Kidney (tissue), 14 donors: ENCODE results near the gene PSMA5. TPM values are rescaled to one million over a fixed set of nuclear protein-coding genes. Genes with fewer than 3 reads are reported as not detected.

Experiments used
- DNase-seq, 5 donors: peaks; one replicate each; pipeline ENCODE4 v3.0.0-alpha.2; 2013 to 2020
- FAIRE-seq: peaks from 2 replicates; lab custom pipeline; 2012; peaks lifted over from hg19 to GRCh38; lab: Jason Lieb, UNC
- H3K27ac ChIP-seq, 2 donors: one replicate each; pipeline ENCODE4 v1.7.0; 2013; ENCODE audit warnings: low read depth in 2 of 2, low read length in 2 of 2, inconsistent platforms in 1 of 2
- H3K27me3 ChIP-seq: one replicate; pipeline ENCODE4 v1.7.1; 2013; ENCODE audit warnings: low read length, inconsistent platforms; ENCODE audit not compliant: control insufficient read depth, insufficient read depth
- H3K36me3 ChIP-seq, 3 donors: one replicate each; pipeline versions ENCODE4 v1.7.0 to v1.7.1; 2013; ENCODE audit warnings: low read length in 3 of 3, control low read depth in 1 of 3, inconsistent platforms in 1 of 3; ENCODE audit not compliant: insufficient read depth in 3 of 3, control insufficient read depth in 2 of 3
- H3K4me1 ChIP-seq, 3 donors: one replicate each; pipeline versions ENCODE4 v1.7.0 to v1.7.1; 2013; ENCODE audit warnings: low read length in 3 of 3, inconsistent platforms in 1 of 3, low read depth in 1 of 3; ENCODE audit not compliant: control insufficient read depth in 2 of 3, insufficient read depth in 2 of 3
- H3K4me3 ChIP-seq, 3 donors: one replicate each; pipeline versions ENCODE4 v1.7.0 to v1.8.1; 2013; ENCODE audit warnings: low read length in 3 of 3, control low read depth in 1 of 3, inconsistent platforms in 1 of 3
- H3K9ac ChIP-seq, 3 donors: one replicate each; pipeline versions ENCODE4 v1.7.0 to v1.7.1; 2013; ENCODE audit warnings: low read length in 3 of 3, control low read depth in 1 of 3, inconsistent platforms in 1 of 3
- H3K9me3 ChIP-seq, 3 donors: one replicate each; pipeline versions ENCODE4 v1.7.0 to v1.7.1; 2013; ENCODE audit warnings: low read length in 3 of 3, control low read depth in 1 of 3, inconsistent platforms in 1 of 3; ENCODE audit not compliant: control insufficient read depth in 2 of 3, insufficient read depth in 1 of 3
- intact Hi-C: fragments of 100-400 bp; cut with DNase I; formaldehyde crosslinking; loops from one replicate; pipeline ENCODE4 v1.11.1; 2022
- polyA plus RNA-seq: library from polyadenylated mRNA; stranded (reverse); fragments of 350-450 nt; fragmentation: Illumina TruSeq; extraction: RNeasy Lipid Tissue Mini Kit (QIAGEN cat#74804); gene quantifications from one replicate; pipeline ENCODE4 v1.2.3, GENCODE V29; 2014; ENCODE audit warnings: low read depth, low replicate concordance; ENCODE audit not compliant: insufficient read depth
- total RNA-seq: library from RNA; stranded (reverse); fragmentation: NEBNext Ultra II Directional; extraction: Animal tissue kit (Norgen Biotek cat#: 25700); gene quantifications from one replicate; pipeline ENCODE4 v1.2.1, GENCODE V29; 2021
- TF ChIP-seq, protein P1 (sequence below): IDR thresholded peaks from 3 replicates; pipeline ENCODE4 v1.5.1; 2012; ENCODE audit warnings: mild to moderate bottlenecking, moderate library complexity, borderline replicate concordance; ENCODE audit not compliant: insufficient read depth; ENCODE audit errors: extremely low read depth
- donor health status: control.
- donor health status: control.
- donor health status: control.
- donor health status: control.
- donor health status: control.
- donor health status: DM: yes; HTN: yes; CAD: no.
- donor health status: Normal renal cell carcinoma (clear cell type).

PSMA5 gene
- total and polyA plus RNA-seq, 2 donors from 2014 or later = 71.4 to 91.1 TPM

GRCh38 chr1:109444346-109444745, 18.1 kb upstream of the PSMA5 start:
- DNase-seq (no peak), FAIRE-seq (no peak)
- intact Hi-C loops = no loop called here
- Histone ChIP-seq H3K9ac (no peak overlapping the region), H3K4me3 (no peak overlapping the region), H3K9me3 (no peaks in the 10 kb centered on the region), H3K27ac (no peak overlapping the region), H3K27me3 (no peaks in the 10 kb centered on the region), H3K4me1 (peaks cover 0 to 5% (median 0%) of the 10 kb centered on the region in 3 donors), H3K36me3 (no peaks in the 10 kb centered on the region)
- TF ChIP-seq, protein P1, sequence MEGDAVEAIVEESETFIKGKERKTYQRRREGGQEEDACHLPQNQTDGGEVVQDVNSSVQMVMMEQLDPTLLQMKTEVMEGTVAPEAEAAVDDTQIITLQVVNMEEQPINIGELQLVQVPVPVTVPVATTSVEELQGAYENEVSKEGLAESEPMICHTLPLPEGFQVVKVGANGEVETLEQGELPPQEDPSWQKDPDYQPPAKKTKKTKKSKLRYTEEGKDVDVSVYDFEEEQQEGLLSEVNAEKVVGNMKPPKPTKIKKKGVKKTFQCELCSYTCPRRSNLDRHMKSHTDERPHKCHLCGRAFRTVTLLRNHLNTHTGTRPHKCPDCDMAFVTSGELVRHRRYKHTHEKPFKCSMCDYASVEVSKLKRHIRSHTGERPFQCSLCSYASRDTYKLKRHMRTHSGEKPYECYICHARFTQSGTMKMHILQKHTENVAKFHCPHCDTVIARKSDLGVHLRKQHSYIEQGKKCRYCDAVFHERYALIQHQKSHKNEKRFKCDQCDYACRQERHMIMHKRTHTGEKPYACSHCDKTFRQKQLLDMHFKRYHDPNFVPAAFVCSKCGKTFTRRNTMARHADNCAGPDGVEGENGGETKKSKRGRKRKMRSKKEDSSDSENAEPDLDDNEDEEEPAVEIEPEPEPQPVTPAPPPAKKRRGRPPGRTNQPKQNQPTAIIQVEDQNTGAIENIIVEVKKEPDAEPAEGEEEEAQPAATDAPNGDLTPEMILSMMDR = no peak

GRCh38 chr1:109443476-109443875, 17.2 kb upstream of the PSMA5 start:
- peaks cover 0 to 5% (median 0%) of the 10 kb centered on the region in 3 donors for H3K4me1 ChIP-seq
- FAIRE-seq = no peak
- TF ChIP-seq, protein P1 = no peak
- intact Hi-C loops = no loop called here
- no peak overlapping the region for H3K27ac ChIP-seq
- no peaks in the 10 kb centered on the region for H3K9me3 ChIP-seq
- no peaks in the 10 kb centered on the region for H3K36me3 ChIP-seq
- no peak overlapping the region for H3K9ac ChIP-seq
- no peak overlapping the region for H3K4me3 ChIP-seq
- no peak for DNase-seq
- H3K27me3 ChIP-seq = no peaks in the 10 kb centered on the region

GRCh38 chr1:109441069-109441468, 14.8 kb upstream of the PSMA5 start:
- TF ChIP-seq, protein P1 = no peak
- H3K36me3 ChIP-seq = no peaks in the 10 kb centered on the region
- FAIRE-seq = no peak
- intact Hi-C loops = no loop called here
- no peak for DNase-seq
- H3K4me3 ChIP-seq = no peak overlapping the region
- H3K27me3 ChIP-seq = no peaks in the 10 kb centered on the region
- H3K27ac ChIP-seq = no peak overlapping the region
- H3K4me1 ChIP-seq = peaks cover 0 to under 1% (median 0%) of the 10 kb centered on the region in 3 donors
- no peak overlapping the region for H3K9ac ChIP-seq
- H3K9me3 ChIP-seq = no peaks in the 10 kb centered on the region

GRCh38 chr1:109438798-109439297, 12.6 kb upstream of the PSMA5 start:
- H3K27me3 ChIP-seq = no peaks in the 10 kb centered on the region
- H3K27ac ChIP-seq = no peak overlapping the region
- no peaks in the 10 kb centered on the region for H3K9me3 ChIP-seq
- TF ChIP-seq, protein P1 = no peak
- H3K4me1 ChIP-seq = peaks cover 0 to 6% (median 3%) of the 10 kb centered on the region in 3 donors
- no peaks in the 10 kb centered on the region for H3K36me3 ChIP-seq
- intact Hi-C loops = no loop called here
- FAIRE-seq (no peak), DNase-seq (peak in 1 of 5 donors; percentile 2)
- H3K4me3 ChIP-seq = no peak overlapping the region
- no peak overlapping the region for H3K9ac ChIP-seq
